Neural crest cell (in vitro differentiated cells): ENCODE data around the gene RNF150. TPM values are rescaled to one million over a fixed set of nuclear protein-coding genes. Genes with fewer than 3 reads are reported as not detected.

ENCODE experiments used
- DNase-seq: peaks from one replicate; pipeline ENCODE4 v3.0.0; 2021; ENCODE audit warnings: low read depth, mixed read lengths, low spot score
- H3K27ac Mint-ChIP-seq: one replicate; pipeline ENCODE4 v1.8.0; 2021; ENCODE audit warnings: mild to moderate bottlenecking, mixed read lengths; ENCODE audit not compliant: unreplicated experiment
- H3K27me3 Mint-ChIP-seq: 2 replicates; pipeline ENCODE4 v1.8.0; 2021; ENCODE audit warnings: low read depth, mild to moderate bottlenecking, mixed read lengths
- H3K36me3 Mint-ChIP-seq: 2 replicates; pipeline ENCODE4 v1.8.0; 2021; ENCODE audit warnings: low read depth, mild to moderate bottlenecking, mixed read lengths
- H3K4me1 Mint-ChIP-seq: 2 replicates; pipeline ENCODE4 v1.8.0; 2021; ENCODE audit warnings: mixed read lengths
- H3K4me3 Mint-ChIP-seq: one replicate; pipeline ENCODE4 v1.8.0; 2021; ENCODE audit warnings: mild to moderate bottlenecking, mixed read lengths
- H3K9me3 Mint-ChIP-seq: 2 replicates; pipeline ENCODE4 v1.8.0; 2021; ENCODE audit warnings: mixed read lengths
- CTCF ChIP-seq: fragments of 200-600 bp; sonication (generic); conservative IDR thresholded peaks from 2 replicates; pipeline ENCODE4 v1.5.0; 2021; ENCODE audit warnings: antibody characterized with exemption, mild to moderate bottlenecking
- long read RNA-seq: library from polyadenylated mRNA; unstranded; transcript quantifications from one replicate; pipeline ENCODE4 v2.0.0, GENCODE V29; 2020
- total RNA-seq: library from RNA; stranded (reverse); gene quantifications from 2 replicates; pipeline ENCODE4 v1.2.1, GENCODE V29; 2021

RNF150 gene
- total RNA-seq: 21.0 and 23.3 TPM in 2 replicates
- long read RNA-seq, partial matches to known transcripts: 4 of 11 reads
- long read RNA-seq, other reads (novel, unspliced or antisense): 7 of 11 reads

DNA sequence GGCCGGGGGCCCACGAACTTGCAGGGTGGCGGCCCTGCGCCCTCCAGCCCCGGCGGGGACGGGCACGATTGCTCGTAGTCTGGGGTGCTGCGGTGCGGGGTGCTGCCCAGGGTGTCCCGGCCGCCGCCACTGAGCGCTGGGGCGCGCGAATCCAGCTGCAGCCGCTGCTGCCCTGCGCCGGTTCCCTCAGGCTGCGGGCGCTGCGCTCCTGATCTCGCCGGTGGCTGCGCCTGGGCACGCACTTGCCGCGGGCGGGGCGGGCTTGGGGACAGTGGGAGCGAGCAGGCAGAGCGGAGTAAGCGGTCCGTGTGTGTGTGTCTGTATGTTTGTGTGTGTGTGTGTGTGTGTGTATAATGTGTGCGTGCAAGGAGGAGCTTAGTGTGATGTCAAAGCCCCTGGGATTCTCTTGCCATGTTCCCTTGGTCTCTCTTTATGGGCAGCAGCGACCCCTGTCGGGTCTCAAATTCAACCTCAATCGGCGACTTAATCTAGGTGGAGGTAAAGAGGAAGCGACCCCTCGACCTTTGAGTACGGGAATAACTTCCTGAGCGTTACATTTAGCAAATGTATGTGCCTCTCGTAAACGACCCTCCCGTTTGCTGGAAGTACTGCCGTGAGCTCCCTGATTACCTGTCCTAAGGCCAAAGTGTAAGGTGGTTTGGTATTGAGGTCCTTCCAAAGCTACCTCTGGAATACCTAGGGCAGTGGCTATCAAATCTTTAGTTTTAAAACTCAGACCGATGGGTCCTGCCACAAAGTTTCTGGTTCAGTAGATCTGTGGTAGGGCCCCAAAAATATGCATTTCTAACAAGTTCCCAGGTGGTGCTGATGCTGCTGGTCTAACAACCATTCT, at the start of gene RNF150:
RNF150 (minus strand) TSS at position 324 of the 853 bp plus-strand sequence.
- Mint-ChIP-seq H3K27me3 (peaks cover 47% of the 10 kb centered on the region), H3K4me1 (peaks cover 36% of the 10 kb centered on the region), H3K9me3 (no peaks in the 10 kb centered on the region), H3K36me3 (no peaks in the 10 kb centered on the region), H3K27ac (peak within 1 kb of the TSS; percentile 86), H3K4me3 (peak within 1 kb of the TSS; percentile 100)
- peak; percentile 77 for DNase-seq
- peak; percentile 81 for TF ChIP-seq CTCF

GRCh38 chr4:141180991-141181761, 47.9 kb upstream of the RNF150 start:
- peaks cover 5% of the 10 kb centered on the region for H3K9me3 Mint-ChIP-seq

DNA sequence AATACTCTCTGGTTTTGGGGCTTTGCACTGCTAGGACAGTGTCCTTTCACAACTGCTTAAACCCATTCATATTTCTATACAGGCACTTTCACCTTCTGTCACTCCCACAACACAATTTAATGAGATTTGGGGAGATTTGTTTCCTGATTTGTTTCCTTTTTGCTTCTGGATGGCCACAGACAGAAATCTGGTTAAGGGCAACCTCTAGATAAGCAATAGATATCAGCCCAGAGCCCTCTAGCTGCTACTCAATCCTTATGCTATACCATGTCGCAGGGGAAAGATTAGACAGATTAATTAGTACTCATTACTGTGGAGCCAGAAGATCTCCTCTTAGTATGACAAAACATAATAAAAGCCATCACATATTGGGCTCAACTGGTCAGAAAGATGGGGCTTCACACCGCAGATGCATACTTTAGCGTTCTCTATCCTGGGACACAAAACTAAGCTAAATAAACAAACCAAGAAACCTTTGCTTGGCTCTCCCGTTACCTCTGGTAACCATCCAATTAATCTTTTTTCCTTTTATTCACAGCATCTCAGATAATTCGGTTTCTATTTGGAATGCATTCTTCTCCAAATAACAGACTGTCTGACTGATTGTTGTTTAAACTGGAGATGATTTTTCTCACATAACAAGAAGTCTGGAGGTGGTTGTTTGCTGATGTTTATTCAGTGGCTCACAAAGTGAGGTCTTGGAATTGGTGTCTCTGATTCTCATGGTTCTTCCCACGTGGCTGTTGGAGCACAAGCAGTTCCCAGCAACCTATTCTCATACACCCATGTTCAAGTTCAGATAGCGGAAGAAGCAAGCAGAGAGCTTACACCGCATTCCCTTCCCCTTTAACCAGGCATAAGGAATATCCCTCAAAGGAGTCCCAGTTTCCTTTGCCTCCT, 46.5 kb upstream of the RNF150 start:
- no peak for TF ChIP-seq CTCF
- no peak overlapping the region for H3K27ac Mint-ChIP-seq
- H3K9me3 Mint-ChIP-seq: peaks cover 3% of the 10 kb centered on the region
- no peak overlapping the region for H3K4me3 Mint-ChIP-seq
- H3K27me3 Mint-ChIP-seq: peaks cover 39% of the 10 kb centered on the region
- no peaks in the 10 kb centered on the region for H3K36me3 Mint-ChIP-seq
- no peak for DNase-seq
- no peaks in the 10 kb centered on the region for H3K4me1 Mint-ChIP-seq

More at GRCh38 chr4:141180991-141181761, 47.9 kb upstream of the RNF150 start:
- Mint-ChIP-seq H3K27ac (no peak overlapping the region), H3K4me1 (no peaks in the 10 kb centered on the region), H3K4me3 (no peak overlapping the region), H3K27me3 (peaks cover 44% of the 10 kb centered on the region), H3K36me3 (no peaks in the 10 kb centered on the region)
- TF ChIP-seq CTCF: no peak
- no peak for DNase-seq

DNA sequence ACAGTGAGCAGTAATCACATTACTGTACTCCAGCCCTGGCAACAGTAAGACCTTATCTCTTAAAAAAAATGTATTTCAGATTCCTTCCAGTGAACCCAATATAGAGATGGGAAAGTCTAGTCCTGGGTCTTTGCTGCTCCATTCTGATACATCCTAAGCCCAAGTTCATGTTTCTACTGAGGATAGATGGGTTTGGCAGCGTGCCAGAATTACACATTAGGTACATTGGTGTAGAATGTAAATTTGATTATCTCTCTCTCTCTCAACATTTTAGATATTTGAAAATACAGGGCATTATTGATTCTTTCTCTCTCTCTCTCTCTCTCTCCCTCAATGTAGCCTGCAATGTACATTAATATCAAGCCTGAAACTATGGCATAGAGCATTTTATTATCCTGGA, 43.9 kb upstream of the RNF150 start:
- H3K27ac Mint-ChIP-seq: no peak overlapping the region
- no peak for TF ChIP-seq CTCF

GRCh38 chr4:141174457-141174856, 41.2 kb upstream of the RNF150 start:
- H3K27me3 Mint-ChIP-seq: peaks cover 18% of the 10 kb centered on the region
- H3K36me3 Mint-ChIP-seq: no peaks in the 10 kb centered on the region
- no peak for TF ChIP-seq CTCF
- H3K4me1 Mint-ChIP-seq: no peaks in the 10 kb centered on the region
- H3K4me3 Mint-ChIP-seq: no peak overlapping the region
- no peak for DNase-seq
- no peak overlapping the region for H3K27ac Mint-ChIP-seq
- H3K9me3 Mint-ChIP-seq: no peaks in the 10 kb centered on the region

More for the DNA sequence above, 43.9 kb upstream of the RNF150 start:
- Mint-ChIP-seq H3K4me1 (no peaks in the 10 kb centered on the region), H3K9me3 (no peaks in the 10 kb centered on the region), H3K4me3 (no peak overlapping the region), H3K27me3 (peaks cover 34% of the 10 kb centered on the region), H3K36me3 (no peaks in the 10 kb centered on the region)
- no peak for DNase-seq
